Measurements from ENCODE around the gene FHIT. TPM values are rescaled to one million over a fixed set of nuclear protein-coding genes. Genes with fewer than 3 reads are reported as not detected.

The FHIT gene
- total and polyA plus RNA-seq, 7 donors: 2.4 to 10.2 (median 6.1) TPM

GRCh38 chr3:60574046-60574769 lies 677.0 kb downstream of the FHIT start:
- no peak overlapping the region for H3K4me3 ChIP-seq
- intact Hi-C loops (cut with DNase I): no loop called here
- TF ChIP-seq EP300 (IDR thresholded peaks at IDR 0.05): no peak
- TF ChIP-seq POLR2A (IDR thresholded peaks at IDR 0.05): no peak
- TF ChIP-seq, protein P1, sequence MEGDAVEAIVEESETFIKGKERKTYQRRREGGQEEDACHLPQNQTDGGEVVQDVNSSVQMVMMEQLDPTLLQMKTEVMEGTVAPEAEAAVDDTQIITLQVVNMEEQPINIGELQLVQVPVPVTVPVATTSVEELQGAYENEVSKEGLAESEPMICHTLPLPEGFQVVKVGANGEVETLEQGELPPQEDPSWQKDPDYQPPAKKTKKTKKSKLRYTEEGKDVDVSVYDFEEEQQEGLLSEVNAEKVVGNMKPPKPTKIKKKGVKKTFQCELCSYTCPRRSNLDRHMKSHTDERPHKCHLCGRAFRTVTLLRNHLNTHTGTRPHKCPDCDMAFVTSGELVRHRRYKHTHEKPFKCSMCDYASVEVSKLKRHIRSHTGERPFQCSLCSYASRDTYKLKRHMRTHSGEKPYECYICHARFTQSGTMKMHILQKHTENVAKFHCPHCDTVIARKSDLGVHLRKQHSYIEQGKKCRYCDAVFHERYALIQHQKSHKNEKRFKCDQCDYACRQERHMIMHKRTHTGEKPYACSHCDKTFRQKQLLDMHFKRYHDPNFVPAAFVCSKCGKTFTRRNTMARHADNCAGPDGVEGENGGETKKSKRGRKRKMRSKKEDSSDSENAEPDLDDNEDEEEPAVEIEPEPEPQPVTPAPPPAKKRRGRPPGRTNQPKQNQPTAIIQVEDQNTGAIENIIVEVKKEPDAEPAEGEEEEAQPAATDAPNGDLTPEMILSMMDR (IDR thresholded peaks at IDR 0.05): no peak
- TF ChIP-seq POLR2AphosphoS5 (IDR thresholded peaks at IDR 0.05): no peak
- H3K9me3 ChIP-seq: no peaks in the 10 kb centered on the region
- H3K4me1 ChIP-seq: no peaks in the 10 kb centered on the region
- WGBS, 2 donors: 81 to 84% methylated on average over 10 of the region's 10 CpGs
- DNase-seq: no peak
- no peak overlapping the region for H3K27ac ChIP-seq
- no peaks in the 10 kb centered on the region for H3K27me3 ChIP-seq
- H3K36me3 ChIP-seq: no peaks in the 10 kb centered on the region

- no peaks in the 10 kb centered on the region for H3K36me3 ChIP-seq
- H3K27me3 ChIP-seq: no peaks in the 10 kb centered on the region
- DNase-seq: no peak
- intact Hi-C loops (cut with DNase I): no loop called here
- H3K27ac ChIP-seq: no peak overlapping the region
- TF ChIP-seq POLR2A (IDR thresholded peaks at IDR 0.05) (no peak), POLR2AphosphoS5 (IDR thresholded peaks at IDR 0.05) (no peak), EP300 (IDR thresholded peaks at IDR 0.05) (no peak)
- TF ChIP-seq, protein P1 (IDR thresholded peaks at IDR 0.05): no peak
- H3K9me3 ChIP-seq: no peaks in the 10 kb centered on the region
- 89 to 91% methylated on average over 9 of the region's 9 CpGs for WGBS, 2 donors
- no peaks in the 10 kb centered on the region for H3K4me1 ChIP-seq
- H3K4me3 ChIP-seq: no peak overlapping the region
Observed at GRCh38 chr3:60573494-60573893, 677.8 kb downstream of the FHIT start.

DNA sequence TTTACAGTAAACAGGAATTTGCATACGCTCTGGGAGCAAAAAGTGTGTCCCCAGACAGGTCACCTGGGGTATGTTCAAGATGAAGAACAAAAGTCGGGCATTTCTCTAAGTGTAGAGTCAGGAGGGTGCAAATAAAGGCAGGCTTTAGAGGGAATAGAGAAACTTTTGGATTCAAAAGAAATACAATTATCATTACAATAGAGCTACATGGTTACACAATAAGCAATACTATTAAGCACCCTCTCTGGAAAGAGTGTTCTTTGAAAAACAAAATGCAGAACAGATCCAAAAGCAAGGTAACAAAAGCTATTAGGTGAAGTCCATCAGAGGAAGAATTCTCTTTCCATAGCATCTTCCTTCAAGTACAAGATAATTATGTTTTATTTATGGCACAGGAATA lies 679.7 kb downstream of the FHIT start:
- 92 to 93% methylated on average over 2 of the region's 2 CpGs for WGBS, 2 donors
- Histone ChIP-seq H3K4me3 (no peak overlapping the region), H3K9me3 (no peaks in the 10 kb centered on the region), H3K4me1 (no peaks in the 10 kb centered on the region), H3K27ac (no peak overlapping the region), H3K27me3 (no peaks in the 10 kb centered on the region), H3K36me3 (no peaks in the 10 kb centered on the region)
- TF ChIP-seq, protein P1 (IDR thresholded peaks at IDR 0.05): no peak
- no peak for TF ChIP-seq POLR2AphosphoS5 (IDR thresholded peaks at IDR 0.05)
- intact Hi-C loops (cut with DNase I): no loop called here
- no peak for DNase-seq

- Histone ChIP-seq H3K9me3 (no peaks in the 10 kb centered on the region), H3K27me3 (no peaks in the 10 kb centered on the region), H3K36me3 (no peaks in the 10 kb centered on the region), H3K4me1 (no peaks in the 10 kb centered on the region), H3K4me3 (no peak overlapping the region), H3K27ac (no peak overlapping the region)
- WGBS, 2 donors: 95 to 96% methylated on average over 3 of the region's 3 CpGs
- intact Hi-C loops (cut with DNase I): no loop called here
- no peak for DNase-seq
- TF ChIP-seq POLR2A (IDR thresholded peaks at IDR 0.05): no peak
- TF ChIP-seq, protein P1 (IDR thresholded peaks at IDR 0.05): no peak
- no peak for TF ChIP-seq POLR2AphosphoS5 (IDR thresholded peaks at IDR 0.05)
- TF ChIP-seq EP300 (IDR thresholded peaks at IDR 0.05): no peak
Observed at GRCh38 chr3:60557122-60557521, 694.1 kb downstream of the FHIT start.
